Urinary bladder (tissue), 4 donors: Measurements from ENCODE around the gene C17orf78. TPM values are rescaled to one million over a fixed set of nuclear protein-coding genes. Genes with fewer than 3 reads are reported as not detected.
"Not testable (repeated sequence)": the region's sequence is repeated elsewhere in the genome, so short reads cannot be mapped to it uniquely, and the experiment has no call there.

Experiments used
- DNase-seq: peaks from one replicate; pipeline ENCODE4 v3.0.0-alpha.2; 2015; ENCODE audit errors: extremely low spot score
- H3K27ac ChIP-seq: one replicate; pipeline ENCODE4 v1.5.1; 2013; ENCODE audit warnings: low read depth, mild to moderate bottlenecking, moderate library complexity
- H3K36me3 ChIP-seq: one replicate; pipeline ENCODE4 v1.6.1; 2013; ENCODE audit warnings: mild to moderate bottlenecking, moderate library complexity; ENCODE audit not compliant: insufficient read depth
- H3K4me1 ChIP-seq: one replicate; pipeline ENCODE4 v1.6.1; 2013; ENCODE audit warnings: mild to moderate bottlenecking, moderate library complexity; ENCODE audit not compliant: insufficient read depth
- H3K4me3 ChIP-seq: one replicate; pipeline ENCODE4 v1.5.1; 2013; ENCODE audit warnings: low read depth, low read length
- WGBS: extraction: QIAGEN DNeasy Blood & Tissue Kit; methylation state at CpG from one replicate; pipeline ENCODE4 v1.1.7; 2013; 5-methylcytosine and 5-hydroxymethylcytosine counted together
- polyA plus RNA-seq: library from polyadenylated mRNA; stranded (reverse); fragments of 200-250 nt; gene quantifications from one replicate; pipeline ENCODE4 v1.2.3, GENCODE V29; 2013
- total RNA-seq: library from RNA; depleted of rRNA; stranded (reverse); fragments of >200 nt; gene quantifications from one replicate; pipeline ENCODE4 v1.2.3, GENCODE V29; 2014
- donor health status: healthy with polysubstance abuse.
- donor health status: healthy.

The C17orf78 gene
- total and polyA plus RNA-seq, 2 donors: not detected

- 53% methylated on average over 1 of the region's 1 CpG for WGBS
- H3K27ac ChIP-seq: peak overlapping the region; percentile 50
- no peak for DNase-seq
- no peaks in the 10 kb centered on the region for H3K4me1 ChIP-seq
- H3K4me3 ChIP-seq: no peak overlapping the region
- peaks cover 7% of the 10 kb centered on the region for H3K36me3 ChIP-seq
These were observed 54.4 kb downstream of the C17orf78 start for GRCh38 chr17:37430051-37430627.

- no peak for DNase-seq
- 97% methylated on average over 2 of the region's 2 CpGs for WGBS
- H3K4me1 ChIP-seq: no peaks in the 10 kb centered on the region
- H3K4me3 ChIP-seq: no peak overlapping the region
- H3K27ac ChIP-seq: no peak overlapping the region
- peaks cover 4% of the 10 kb centered on the region for H3K36me3 ChIP-seq
These were observed 56.9 kb downstream of the C17orf78 start for GRCh38 chr17:37432671-37433070.

GRCh38 chr17:37438141-37438540 is 62.4 kb downstream of the C17orf78 start:
- 79% methylated on average over 4 of the region's 4 CpGs for WGBS
- no peak for DNase-seq
- Histone ChIP-seq H3K36me3 (peaks cover 6% of the 10 kb centered on the region), H3K4me3 (no peak overlapping the region), H3K27ac (no peak overlapping the region), H3K4me1 (no peaks in the 10 kb centered on the region)

- 91% methylated on average over 2 of the region's 2 CpGs for WGBS
- H3K4me1 ChIP-seq: no peaks in the 10 kb centered on the region
- peaks cover 4% of the 10 kb centered on the region for H3K36me3 ChIP-seq
- no peak overlapping the region for H3K4me3 ChIP-seq
- no peak for DNase-seq
- no peak overlapping the region for H3K27ac ChIP-seq
These were observed 64.6 kb downstream of the C17orf78 start for GRCh38 chr17:37440424-37440823.

GRCh38 chr17:37441369-37442014 is 65.7 kb downstream of the C17orf78 start:
- not testable (repeated sequence) for H3K27ac ChIP-seq, H3K36me3 ChIP-seq, DNase-seq, H3K4me1 ChIP-seq, H3K4me3 ChIP-seq
- 92% methylated on average over 12 of the region's 12 CpGs for WGBS

Other genes with a start within 250 kb of the C17orf78 start
- 70.6 TPM for gene ACACA, start 30.9 kb downstream of the C17orf78 start, total RNA-seq
- gene ACACA, start 30.9 kb downstream of the C17orf78 start, polyA plus RNA-seq: 31.7 TPM
- gene TADA2A, start 30.9 kb downstream of the C17orf78 start, total RNA-seq: 33.9 TPM
- 12.4 TPM for gene TADA2A, start 30.9 kb downstream of the C17orf78 start, polyA plus RNA-seq
- 14.9 TPM for gene DUSP14, start 113.9 kb downstream of the C17orf78 start, total RNA-seq
- gene DUSP14, start 113.9 kb downstream of the C17orf78 start, polyA plus RNA-seq: 12.5 TPM
- 36.6 TPM for gene SYNRG, start 233.4 kb downstream of the C17orf78 start, total RNA-seq
- gene SYNRG, start 233.4 kb downstream of the C17orf78 start, polyA plus RNA-seq: 11.5 TPM